Body of pancreas (tissue), 4 donors: ENCODE results near the gene HERC5. TPM values are rescaled to one million over a fixed set of nuclear protein-coding genes. Genes with fewer than 3 reads are reported as not detected.
A peak's percentile ranks its signal among the peaks of the same experiment; 100 is the strongest.

Experiments used
- ATAC-seq: fragments of 150-250 bp; one replicate; pipeline ENCODE4 v1.9.1; 2016
- DNase-seq, 4 donors: peaks; one replicate each; pipeline ENCODE4 v3.0.0-alpha.2; 2019
- H3K27ac ChIP-seq, 4 donors: fragments of 200-600 bp; sonication (generic); 1 replicate in 3 of 4; 2 replicates in 1 of 4; pipeline versions ENCODE4 v1.5.1 to v1.6.1; 2016 to 2019; ENCODE audit warnings: mild to moderate bottlenecking in 1 of 4, mixed read lengths in 1 of 4, moderate library complexity in 1 of 4
- H3K27me3 ChIP-seq, 2 donors: fragments of 200-600 bp; sonication (generic); one replicate each; pipeline ENCODE4 v1.6.0; 2016; ENCODE audit warnings: mild to moderate bottlenecking in 1 of 2
- H3K36me3 ChIP-seq, 2 donors: fragments of 200-600 bp; sonication (generic); replicated peaks in 1 of 2; 2 replicates each; pipeline ENCODE4 v1.5.1; 2016; ENCODE audit warnings: low read depth in 2 of 2; ENCODE audit not compliant: insufficient read depth in 1 of 2
- H3K4me1 ChIP-seq: fragments of 200-600 bp; sonication (generic); one replicate; pipeline ENCODE4 v1.6.0; 2016
- H3K4me3 ChIP-seq, 2 donors: fragments of 200-600 bp; sonication (generic); 1 replicate in 1 of 2; 2 replicates in 1 of 2; pipeline ENCODE4 v1.5.1; 2016 to 2019
- H3K9me3 ChIP-seq, 3 donors: fragments of 200-600 bp; sonication (generic); 1 replicate in 2 of 3; 2 replicates in 1 of 3; pipeline ENCODE4 v1.5.1; 2016
- CTCF ChIP-seq, 7 experiments: fragments of 450-650 bp in 4 of 7; fragments of 200-600 bp in 3 of 7; sonication (generic) in 3 of 7; IDR thresholded peaks; one replicate each; pipeline ENCODE4 v1.5.1; 2016 to 2019; ENCODE audit warnings: antibody characterized with exemption in 7 of 7
- POLR2A ChIP-seq, 3 donors: fragments of 450-650 bp; IDR thresholded peaks; one replicate each; pipeline ENCODE4 v1.6.1; 2016; ENCODE audit warnings: antibody characterized with exemption in 3 of 3, mild to moderate bottlenecking in 2 of 3
- WGBS, 2 donors: methylation state at CpG; one replicate each; pipeline ENCODE4 v1.1.5; 2017; 5-methylcytosine and 5-hydroxymethylcytosine counted together
- intact Hi-C: fragments of 100-400 bp; cut with DNase I; formaldehyde crosslinking; loops from one replicate; pipeline ENCODE4 v1.15.1; 2023
- total RNA-seq, 2 donors: library from RNA; depleted of rRNA; stranded (reverse); fragments of >200 nt; gene quantifications; one replicate each; pipeline ENCODE4 v1.1.0, GENCODE V29; 2016

Gene HERC5
- total RNA-seq, 2 donors from 2014 or later, result 2.6 to 3.9 TPM

- 90% methylated on average over 6 of the region's 6 CpGs for WGBS, 2 donors
- no peak overlapping the region for H3K27ac ChIP-seq
- intact Hi-C loops, result loop anchor here (10.0 kb wide), 3 partner anchors 144 to 484 kb away; partner anchors contain the start of gene HERC6
Measured at GRCh38 chr4:88518911-88519310, 62.0 kb downstream of the HERC5 start.

GRCh38 chr4:88522702-88523324, 65.9 kb downstream of the HERC5 start:
- Histone ChIP-seq H3K36me3 (no peaks in the 10 kb centered on the region), H3K4me1 (peaks cover 24% of the 10 kb centered on the region), H3K27ac (peak overlapping the region; percentile 68 to 91 (median 90)), H3K27me3 (no peaks in the 10 kb centered on the region), H3K9me3 (no peaks in the 10 kb centered on the region), H3K4me3 (peak overlapping the region; percentile 54 to 89)
- DNase-seq (peak; percentile 27 to 58 (median 30)), ATAC-seq (peak; percentile 13)
- intact Hi-C loops, result no loop called here
- no peak for TF ChIP-seq POLR2A (IDR thresholded peaks at IDR 0.05)
- TF ChIP-seq CTCF (IDR thresholded peaks at IDR 0.05), result no peak
- WGBS, 2 donors, result 0 to 1% methylated on average over 28 of the region's 28 CpGs

More at GRCh38 chr4:88518911-88519310, 62.0 kb downstream of the HERC5 start:
- DNase-seq, result no peak
- TF ChIP-seq CTCF (IDR thresholded peaks at IDR 0.05), result no peak
- no peak for TF ChIP-seq POLR2A (IDR thresholded peaks at IDR 0.05)
- Histone ChIP-seq H3K4me3 (no peak overlapping the region), H3K4me1 (peaks cover 30% of the 10 kb centered on the region), H3K27me3 (no peaks in the 10 kb centered on the region), H3K9me3 (no peaks in the 10 kb centered on the region), H3K36me3 (no peaks in the 10 kb centered on the region)
- ATAC-seq, result no peak

- intact Hi-C loops, result no loop called here
- DNase-seq, result peak; percentile 95 to 98 (median 96)
- peak; percentile 84 to 88 (median 86) for TF ChIP-seq POLR2A (IDR thresholded peaks at IDR 0.05)
- peak in 1 of 7 experiments; percentile 1 for TF ChIP-seq CTCF (IDR thresholded peaks at IDR 0.05)
- Histone ChIP-seq H3K4me3 (peak within 1 kb of the TSS; percentile 54 to 89), H3K4me1 (peaks cover 24% of the 10 kb centered on the region), H3K36me3 (no peaks in the 10 kb centered on the region), H3K9me3 (no peaks in the 10 kb centered on the region), H3K27ac (peak within 1 kb of the TSS; percentile 68 to 91 (median 90)), H3K27me3 (no peaks in the 10 kb centered on the region)
- ATAC-seq, result peak; percentile 97
- WGBS, 2 donors, result 0 to 2% methylated on average over 13 to 68 of the region's 68 CpGs
Measured at GRCh38 chr4:88523325-88524129, 66.6 kb downstream of the HERC5 start, which contains the start of gene PYURF. PYURF (minus strand) TSS chr4:88523776; CDS start chr4:88523700, 76 bp downstream.

- 49 to 67% methylated on average over 2 of the region's 2 CpGs for WGBS, 2 donors
- Histone ChIP-seq H3K27me3 (no peaks in the 10 kb centered on the region), H3K27ac (peak overlapping the region; percentile 68 to 91 (median 90)), H3K4me1 (peaks cover 24% of the 10 kb centered on the region), H3K4me3 (no peak overlapping the region), H3K9me3 (no peaks in the 10 kb centered on the region), H3K36me3 (no peaks in the 10 kb centered on the region)
- ATAC-seq (no peak), DNase-seq (no peak)
- intact Hi-C loops, result no loop called here
- TF ChIP-seq POLR2A (IDR thresholded peaks at IDR 0.05), result no peak
- TF ChIP-seq CTCF (IDR thresholded peaks at IDR 0.05), result no peak
Measured at GRCh38 chr4:88524171-88524570, 67.3 kb downstream of the HERC5 start.
